ENCODE data around the gene FOXA1. TPM values are rescaled to one million over a fixed set of nuclear protein-coding genes. Genes with fewer than 3 reads are reported as not detected.

FOXA1 gene
- total and polyA plus RNA-seq, 2 donors (not counting 1 experiment from before 2014, with no cell fraction given) = under 0.01 to 0.03 TPM

- H3K9me3 ChIP-seq (ENCODE audit: control insufficient read depth, insufficient read depth, low read depth, low read length) = no peaks in the 10 kb centered on the region
- peaks cover 80% of the 10 kb centered on the region for H3K27me3 ChIP-seq (ENCODE audit: control insufficient read depth, insufficient read depth, low read length)
Observed at GRCh38 chr14:37596790-37597472, 1.9 kb upstream of the FOXA1 start.

GRCh38 chr14:37595809-37596621 lies 966 bp upstream of the FOXA1 start:
- peak in 1 of 2 donors; percentile 22 for DNase-seq (ENCODE audit: low read depth in 2 of 2)
- no peak overlapping the region for H3K9ac ChIP-seq (ENCODE audit: insufficient read depth, low read length)

More at GRCh38 chr14:37596790-37597472, 1.9 kb upstream of the FOXA1 start:
- Histone ChIP-seq H3K4me3 (replicated peaks in 1 of 4; ENCODE audit: control extremely low read depth in 1 of 4, insufficient read depth in 1 of 4, low read depth in 3 of 4, low read length in 4 of 4) (no peak overlapping the region), H3K79me2 (ENCODE audit: control insufficient read depth, insufficient read depth, low read length) (no peaks in the 10 kb centered on the region), H3K27ac (ENCODE audit: insufficient read depth, low read length) (no peak overlapping the region), H3K4me1 (ENCODE audit: control insufficient read depth, extremely low read depth, insufficient read depth, low read length) (no peaks in the 10 kb centered on the region), H3K9ac (ENCODE audit: insufficient read depth, low read length) (no peak overlapping the region), H2AFZ (ENCODE audit: low read length) (no peak overlapping the region), H4K20me1 (ENCODE audit: control insufficient read depth, extremely low read depth, insufficient read depth, low read length) (no peaks in the 10 kb centered on the region), H3K4me2 (ENCODE audit: extremely low read depth, insufficient read depth, low read length) (no peak overlapping the region), H3K36me3 (ENCODE audit: control insufficient read depth, insufficient read depth, low read length) (no peaks in the 10 kb centered on the region)
- TF ChIP-seq EZH2 (IDR thresholded peaks at IDR 0.05; ENCODE audit: low read length, missing control alignments) (no peak), CTCF (conservative IDR thresholded peaks at IDR 0.05 in 1 of 2, IDR thresholded peaks at IDR 0.05 in 1 of 2; ENCODE audit: low read depth in 1 of 2, low read length in 2 of 2) (no peak)
- no peak for DNase-seq (ENCODE audit: low read depth in 2 of 2)

More at GRCh38 chr14:37595809-37596621, 966 bp upstream of the FOXA1 start:
- peak overlapping the region; percentile 47 for H3K4me2 ChIP-seq (ENCODE audit: extremely low read depth, insufficient read depth, low read length)
- no peaks in the 10 kb centered on the region for H4K20me1 ChIP-seq (ENCODE audit: control insufficient read depth, extremely low read depth, insufficient read depth, low read length)
- TF ChIP-seq EZH2 (IDR thresholded peaks at IDR 0.05; ENCODE audit: low read length, missing control alignments) (peak; percentile 86), CTCF (conservative IDR thresholded peaks at IDR 0.05 in 1 of 2, IDR thresholded peaks at IDR 0.05 in 1 of 2; ENCODE audit: low read depth in 1 of 2, low read length in 2 of 2) (no peak)
- no peaks in the 10 kb centered on the region for H3K9me3 ChIP-seq (ENCODE audit: control insufficient read depth, insufficient read depth, low read depth, low read length)
- H3K4me1 ChIP-seq (ENCODE audit: control insufficient read depth, extremely low read depth, insufficient read depth, low read length) = no peaks in the 10 kb centered on the region
- peaks cover 79% of the 10 kb centered on the region for H3K27me3 ChIP-seq (ENCODE audit: control insufficient read depth, insufficient read depth, low read length)
- no peaks in the 10 kb centered on the region for H3K79me2 ChIP-seq (ENCODE audit: control insufficient read depth, insufficient read depth, low read length)
- H3K4me3 ChIP-seq (replicated peaks in 1 of 4; ENCODE audit: control extremely low read depth in 1 of 4, insufficient read depth in 1 of 4, low read depth in 3 of 4, low read length in 4 of 4) = peak overlapping the region in 2 of 4 experiments; percentile 24 to 62
- H3K27ac ChIP-seq (ENCODE audit: insufficient read depth, low read length) = no peak overlapping the region
- no peak overlapping the region for H2AFZ ChIP-seq (ENCODE audit: low read length)
- H3K36me3 ChIP-seq (ENCODE audit: control insufficient read depth, insufficient read depth, low read length) = no peaks in the 10 kb centered on the region
